ENCODE results near the gene RDH14.

DNA sequence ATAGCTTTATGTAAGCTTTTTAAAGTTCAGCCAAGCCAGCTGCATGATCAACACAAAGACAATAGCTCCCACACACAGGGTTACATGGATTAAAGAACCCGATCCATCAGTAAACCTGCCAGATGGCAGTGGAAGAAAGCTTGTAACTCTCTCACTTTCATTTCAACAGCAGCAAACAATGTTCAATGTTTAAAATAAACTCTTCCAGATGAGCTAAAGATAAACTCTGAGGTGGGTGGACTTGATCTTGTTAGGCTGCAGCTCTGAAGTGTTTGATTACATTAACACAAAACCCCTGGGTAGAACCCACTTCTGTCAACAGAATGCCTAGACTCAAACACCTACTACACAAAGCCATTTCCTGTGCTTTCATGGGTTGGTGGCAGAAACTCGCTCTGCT lies 13.9 kb downstream of the RDH14 start:
- TF ChIP-seq TEAD4 (CRISPR knock-in tag; IDR thresholded peaks at IDR 0.05) = no peak
- TF ChIP-seq NFE2L1 (CRISPR knock-in tag; IDR thresholded peaks at IDR 0.05) = no peak
- no peak for TF ChIP-seq KAT7 (CRISPR knock-in tag; IDR thresholded peaks at IDR 0.05; ENCODE audit: borderline replicate concordance)
- TF ChIP-seq, protein P1, sequence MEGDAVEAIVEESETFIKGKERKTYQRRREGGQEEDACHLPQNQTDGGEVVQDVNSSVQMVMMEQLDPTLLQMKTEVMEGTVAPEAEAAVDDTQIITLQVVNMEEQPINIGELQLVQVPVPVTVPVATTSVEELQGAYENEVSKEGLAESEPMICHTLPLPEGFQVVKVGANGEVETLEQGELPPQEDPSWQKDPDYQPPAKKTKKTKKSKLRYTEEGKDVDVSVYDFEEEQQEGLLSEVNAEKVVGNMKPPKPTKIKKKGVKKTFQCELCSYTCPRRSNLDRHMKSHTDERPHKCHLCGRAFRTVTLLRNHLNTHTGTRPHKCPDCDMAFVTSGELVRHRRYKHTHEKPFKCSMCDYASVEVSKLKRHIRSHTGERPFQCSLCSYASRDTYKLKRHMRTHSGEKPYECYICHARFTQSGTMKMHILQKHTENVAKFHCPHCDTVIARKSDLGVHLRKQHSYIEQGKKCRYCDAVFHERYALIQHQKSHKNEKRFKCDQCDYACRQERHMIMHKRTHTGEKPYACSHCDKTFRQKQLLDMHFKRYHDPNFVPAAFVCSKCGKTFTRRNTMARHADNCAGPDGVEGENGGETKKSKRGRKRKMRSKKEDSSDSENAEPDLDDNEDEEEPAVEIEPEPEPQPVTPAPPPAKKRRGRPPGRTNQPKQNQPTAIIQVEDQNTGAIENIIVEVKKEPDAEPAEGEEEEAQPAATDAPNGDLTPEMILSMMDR (IDR thresholded peaks at IDR 0.05) = no peak

All from WTC11 (cell line).